ENCODE data around the gene KRTAP12-4.
"Not testable (repeated sequence)": the region's sequence is repeated elsewhere in the genome, so short reads cannot be mapped to it uniquely, and the experiment has no call there.

DNA sequence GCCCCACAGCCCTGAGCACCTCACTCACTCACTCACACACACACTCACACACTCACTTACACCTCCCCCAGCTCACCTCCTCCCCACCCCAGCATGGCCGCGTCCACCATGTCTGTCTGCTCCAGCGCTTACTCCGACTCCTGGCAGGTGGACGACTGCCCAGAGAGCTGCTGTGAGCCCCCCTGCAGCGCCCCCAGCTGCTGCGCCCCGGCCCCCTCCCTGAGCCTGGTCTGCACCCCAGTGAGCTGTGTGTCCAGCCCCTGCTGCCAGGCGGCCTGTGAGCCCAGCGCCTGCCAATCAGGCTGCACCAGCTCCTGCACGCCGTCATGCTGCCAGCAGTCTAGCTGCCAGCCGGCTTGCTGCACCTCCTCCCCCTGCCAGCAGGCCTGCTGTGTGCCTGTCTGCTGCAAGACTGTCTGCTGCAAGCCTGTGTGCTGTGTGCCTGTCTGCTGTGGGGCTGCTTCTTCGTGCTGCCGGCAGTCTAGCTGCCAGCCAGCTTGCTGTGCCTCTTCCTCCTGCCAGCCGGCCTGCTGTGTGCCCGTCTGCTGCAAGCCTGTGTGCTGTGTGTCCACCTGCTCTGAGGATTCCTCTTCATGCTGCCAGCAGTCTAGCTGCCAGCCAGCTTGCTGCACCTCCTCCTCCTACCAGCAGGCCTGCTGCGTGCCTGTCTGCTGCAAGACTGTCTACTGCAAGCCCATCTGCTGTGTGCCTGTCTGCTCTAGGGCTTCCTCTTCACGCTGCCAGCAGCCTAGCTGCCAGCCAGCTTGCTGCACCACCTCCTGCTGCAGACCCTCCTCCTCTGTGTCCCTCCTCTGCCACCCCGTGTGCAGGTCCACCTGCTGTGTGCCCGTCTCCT is 7.9 kb downstream of the KRTAP12-4 start, which contains the start of gene KRTAP10-11:
- TF ChIP-seq, protein P1, sequence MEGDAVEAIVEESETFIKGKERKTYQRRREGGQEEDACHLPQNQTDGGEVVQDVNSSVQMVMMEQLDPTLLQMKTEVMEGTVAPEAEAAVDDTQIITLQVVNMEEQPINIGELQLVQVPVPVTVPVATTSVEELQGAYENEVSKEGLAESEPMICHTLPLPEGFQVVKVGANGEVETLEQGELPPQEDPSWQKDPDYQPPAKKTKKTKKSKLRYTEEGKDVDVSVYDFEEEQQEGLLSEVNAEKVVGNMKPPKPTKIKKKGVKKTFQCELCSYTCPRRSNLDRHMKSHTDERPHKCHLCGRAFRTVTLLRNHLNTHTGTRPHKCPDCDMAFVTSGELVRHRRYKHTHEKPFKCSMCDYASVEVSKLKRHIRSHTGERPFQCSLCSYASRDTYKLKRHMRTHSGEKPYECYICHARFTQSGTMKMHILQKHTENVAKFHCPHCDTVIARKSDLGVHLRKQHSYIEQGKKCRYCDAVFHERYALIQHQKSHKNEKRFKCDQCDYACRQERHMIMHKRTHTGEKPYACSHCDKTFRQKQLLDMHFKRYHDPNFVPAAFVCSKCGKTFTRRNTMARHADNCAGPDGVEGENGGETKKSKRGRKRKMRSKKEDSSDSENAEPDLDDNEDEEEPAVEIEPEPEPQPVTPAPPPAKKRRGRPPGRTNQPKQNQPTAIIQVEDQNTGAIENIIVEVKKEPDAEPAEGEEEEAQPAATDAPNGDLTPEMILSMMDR (IDR thresholded peaks at IDR 0.05) = not testable (repeated sequence)
- not testable (repeated sequence) for TF ChIP-seq ZFX (IDR thresholded peaks at IDR 0.05; ENCODE audit: borderline replicate concordance)
